Ishikawa (cell line): ENCODE data around the gene CBX1.

ENCODE experiments used
- CEBPB ChIP-seq: IDR thresholded peaks from 2 replicates; pipeline ENCODE4 v1.6.1; 2012
- CREB1 ChIP-seq: IDR thresholded peaks from 2 replicates; pipeline ENCODE4 v1.6.1; 2012; ENCODE audit warnings: low read depth
- EGR1 ChIP-seq: IDR thresholded peaks from 2 replicates; pipeline ENCODE4 v1.6.1; 2012
- EP300 ChIP-seq: IDR thresholded peaks from 2 replicates; pipeline ENCODE4 v1.6.1; 2012; ENCODE audit warnings: borderline replicate concordance
- FOXM1 ChIP-seq: IDR thresholded peaks from 2 replicates; pipeline ENCODE4 v1.6.1; 2012; ENCODE audit warnings: low read depth, borderline replicate concordance
- NFIC ChIP-seq: IDR thresholded peaks from 2 replicates; pipeline ENCODE4 v1.6.1; 2012
- RAD21 ChIP-seq: IDR thresholded peaks from 2 replicates; pipeline ENCODE4 v1.6.1; 2012; ENCODE audit warnings: low read depth
- TAF1 ChIP-seq: IDR thresholded peaks from 2 replicates; pipeline ENCODE4 v1.6.1; 2012; ENCODE audit warnings: low read depth, mild to moderate bottlenecking
- TCF12 ChIP-seq: IDR thresholded peaks from 2 replicates; pipeline ENCODE4 v1.6.1; 2012; ENCODE audit warnings: low read depth
- TEAD4 ChIP-seq: IDR thresholded peaks from 2 replicates; pipeline ENCODE4 v1.6.1; 2012
- YY1 ChIP-seq: IDR thresholded peaks from 2 replicates; pipeline ENCODE4 v1.6.1; 2012; ENCODE audit warnings: low read depth
- ZBTB7A ChIP-seq: IDR thresholded peaks from 2 replicates; pipeline ENCODE4 v1.6.1; 2012; ENCODE audit warnings: low read depth
- TF ChIP-seq, protein P1 (sequence below): IDR thresholded peaks from 2 replicates; pipeline ENCODE4 v1.6.1; 2012; ENCODE audit warnings: low read depth, mild to moderate bottlenecking
- TF ChIP-seq, protein P2 (sequence below): IDR thresholded peaks from 2 replicates; pipeline ENCODE4 v1.6.1; 2012
- TF ChIP-seq, protein P3 (sequence below): IDR thresholded peaks from 2 replicates; pipeline ENCODE4 v1.6.1; 2012

The CBX1 gene

DNA sequence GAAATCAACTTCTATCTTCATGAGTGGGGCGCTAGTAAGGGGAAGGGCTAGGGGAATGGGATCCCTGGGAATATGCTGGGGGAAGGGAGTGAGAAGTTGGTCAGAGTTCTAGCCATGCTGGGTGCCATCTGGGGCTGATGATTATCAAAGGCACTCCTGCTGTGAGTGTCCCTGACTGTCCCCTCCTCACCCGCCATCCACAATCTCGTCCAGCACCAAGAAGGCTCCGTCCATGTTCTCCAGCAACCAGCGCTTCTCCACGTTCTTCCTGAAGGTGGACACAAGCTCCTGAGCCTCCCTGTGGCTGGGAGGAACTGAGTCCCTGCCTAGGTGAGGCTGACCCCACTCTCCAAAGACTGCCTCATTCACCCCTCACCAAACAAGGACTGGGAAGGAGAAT lies 69.3 kb downstream of the CBX1 start:
- TF ChIP-seq, protein P1, sequence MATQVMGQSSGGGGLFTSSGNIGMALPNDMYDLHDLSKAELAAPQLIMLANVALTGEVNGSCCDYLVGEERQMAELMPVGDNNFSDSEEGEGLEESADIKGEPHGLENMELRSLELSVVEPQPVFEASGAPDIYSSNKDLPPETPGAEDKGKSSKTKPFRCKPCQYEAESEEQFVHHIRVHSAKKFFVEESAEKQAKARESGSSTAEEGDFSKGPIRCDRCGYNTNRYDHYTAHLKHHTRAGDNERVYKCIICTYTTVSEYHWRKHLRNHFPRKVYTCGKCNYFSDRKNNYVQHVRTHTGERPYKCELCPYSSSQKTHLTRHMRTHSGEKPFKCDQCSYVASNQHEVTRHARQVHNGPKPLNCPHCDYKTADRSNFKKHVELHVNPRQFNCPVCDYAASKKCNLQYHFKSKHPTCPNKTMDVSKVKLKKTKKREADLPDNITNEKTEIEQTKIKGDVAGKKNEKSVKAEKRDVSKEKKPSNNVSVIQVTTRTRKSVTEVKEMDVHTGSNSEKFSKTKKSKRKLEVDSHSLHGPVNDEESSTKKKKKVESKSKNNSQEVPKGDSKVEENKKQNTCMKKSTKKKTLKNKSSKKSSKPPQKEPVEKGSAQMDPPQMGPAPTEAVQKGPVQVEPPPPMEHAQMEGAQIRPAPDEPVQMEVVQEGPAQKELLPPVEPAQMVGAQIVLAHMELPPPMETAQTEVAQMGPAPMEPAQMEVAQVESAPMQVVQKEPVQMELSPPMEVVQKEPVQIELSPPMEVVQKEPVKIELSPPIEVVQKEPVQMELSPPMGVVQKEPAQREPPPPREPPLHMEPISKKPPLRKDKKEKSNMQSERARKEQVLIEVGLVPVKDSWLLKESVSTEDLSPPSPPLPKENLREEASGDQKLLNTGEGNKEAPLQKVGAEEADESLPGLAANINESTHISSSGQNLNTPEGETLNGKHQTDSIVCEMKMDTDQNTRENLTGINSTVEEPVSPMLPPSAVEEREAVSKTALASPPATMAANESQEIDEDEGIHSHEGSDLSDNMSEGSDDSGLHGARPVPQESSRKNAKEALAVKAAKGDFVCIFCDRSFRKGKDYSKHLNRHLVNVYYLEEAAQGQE = no peak
- TF ChIP-seq ZBTB7A (no peak), TCF12 (no peak), TEAD4 (no peak), EP300 (no peak), FOXM1 (no peak), RAD21 (no peak), EGR1 (no peak), CREB1 (no peak), NFIC (no peak), CEBPB (no peak), YY1 (no peak), TAF1 (no peak)
- TF ChIP-seq, protein P2, sequence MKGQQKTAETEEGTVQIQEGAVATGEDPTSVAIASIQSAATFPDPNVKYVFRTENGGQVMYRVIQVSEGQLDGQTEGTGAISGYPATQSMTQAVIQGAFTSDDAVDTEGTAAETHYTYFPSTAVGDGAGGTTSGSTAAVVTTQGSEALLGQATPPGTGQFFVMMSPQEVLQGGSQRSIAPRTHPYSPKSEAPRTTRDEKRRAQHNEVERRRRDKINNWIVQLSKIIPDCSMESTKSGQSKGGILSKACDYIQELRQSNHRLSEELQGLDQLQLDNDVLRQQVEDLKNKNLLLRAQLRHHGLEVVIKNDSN = no peak
- TF ChIP-seq, protein P3, sequence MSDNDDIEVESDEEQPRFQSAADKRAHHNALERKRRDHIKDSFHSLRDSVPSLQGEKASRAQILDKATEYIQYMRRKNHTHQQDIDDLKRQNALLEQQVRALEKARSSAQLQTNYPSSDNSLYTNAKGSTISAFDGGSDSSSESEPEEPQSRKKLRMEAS = no peak

DNA sequence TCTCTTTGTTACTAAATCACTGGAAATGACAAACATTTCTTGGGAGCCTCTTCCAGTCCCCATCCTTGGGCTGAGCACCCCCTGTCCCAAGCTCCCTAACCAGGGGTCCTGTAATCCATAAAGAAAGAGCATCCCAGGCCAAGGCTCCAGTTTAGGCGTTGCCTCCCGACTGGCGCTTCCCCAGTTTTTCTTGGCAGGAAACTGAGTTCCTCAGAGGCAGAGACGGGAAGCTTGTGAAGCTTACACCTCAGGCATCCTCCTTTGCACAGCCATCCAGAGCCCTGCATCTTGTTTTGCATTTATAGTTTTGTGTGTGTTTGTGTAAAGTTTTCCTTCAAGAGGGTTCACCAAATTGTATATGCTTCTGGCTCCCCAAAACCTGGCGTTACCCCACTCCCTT lies 70.7 kb downstream of the CBX1 start:
- TF ChIP-seq TCF12 = no peak
- no peak for TF ChIP-seq TAF1
- TF ChIP-seq, protein P3 = no peak
- TF ChIP-seq, protein P1 = no peak
- TF ChIP-seq NFIC = no peak
- no peak for TF ChIP-seq CEBPB
- no peak for TF ChIP-seq RAD21
- TF ChIP-seq CREB1 = no peak
- no peak for TF ChIP-seq YY1
- no peak for TF ChIP-seq TEAD4
- no peak for TF ChIP-seq ZBTB7A
- TF ChIP-seq EP300 = no peak
- TF ChIP-seq, protein P2 = no peak
- no peak for TF ChIP-seq FOXM1
- TF ChIP-seq EGR1 = no peak

DNA sequence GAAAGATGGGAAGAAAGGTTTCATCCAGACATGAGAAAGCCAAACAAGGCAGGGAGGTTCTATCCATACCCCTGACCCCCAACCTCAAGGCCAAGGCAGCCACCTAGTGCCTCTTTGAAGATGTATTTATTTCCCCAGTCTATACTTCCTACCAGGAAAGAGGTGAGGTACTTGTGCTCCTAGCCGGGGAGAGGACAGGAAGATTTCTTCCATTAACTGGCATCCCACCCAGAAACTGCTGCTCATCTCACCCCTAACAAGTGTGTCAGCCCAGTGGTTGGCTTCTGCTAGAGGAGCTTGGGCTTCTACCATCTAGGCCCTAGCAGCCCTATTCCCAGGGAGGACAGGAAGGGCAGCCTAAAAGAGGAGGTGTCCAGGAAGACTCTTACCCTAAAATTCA lies 72.5 kb downstream of the CBX1 start:
- TF ChIP-seq EP300 = no peak
- TF ChIP-seq, protein P1 = no peak
- TF ChIP-seq CREB1 = no peak
- no peak for TF ChIP-seq NFIC
- TF ChIP-seq ZBTB7A = no peak
- TF ChIP-seq CEBPB = no peak
- TF ChIP-seq RAD21 = no peak
- no peak for TF ChIP-seq TEAD4

DNA sequence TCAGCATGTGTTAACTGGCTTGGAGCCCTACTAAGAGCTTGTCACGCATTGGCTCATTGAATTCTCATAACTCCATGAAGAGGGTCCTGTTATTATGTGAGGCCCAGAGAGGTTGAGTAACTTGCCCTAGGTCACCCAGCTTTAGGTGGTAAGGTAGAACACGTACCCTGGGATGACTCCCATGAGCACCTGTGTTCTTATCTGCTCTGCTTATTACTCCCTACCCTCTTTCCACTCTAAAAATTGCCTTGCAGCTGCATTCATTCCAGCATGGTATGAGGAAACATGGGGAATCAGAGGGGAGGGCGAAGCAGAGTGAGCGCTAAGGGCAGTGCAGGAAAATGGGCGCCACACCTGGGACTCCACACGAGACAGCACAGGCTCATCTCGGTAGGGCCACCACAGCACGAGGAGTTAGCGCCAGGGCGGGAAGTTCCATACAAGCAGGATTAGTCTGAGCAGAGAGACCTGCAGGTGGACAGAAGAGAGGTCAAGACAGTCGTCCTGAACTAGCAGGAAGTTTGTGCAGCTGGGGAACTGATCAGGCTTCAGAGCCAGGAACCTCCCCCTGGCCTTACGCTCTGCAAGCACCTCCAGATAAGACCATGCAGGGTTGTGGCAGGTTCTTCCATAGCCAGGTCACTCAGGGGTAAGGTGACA lies 73.8 kb downstream of the CBX1 start:
- TF ChIP-seq, protein P2 = no peak
- TF ChIP-seq TEAD4 = no peak
- TF ChIP-seq CEBPB = no peak
- no peak for TF ChIP-seq YY1
- no peak for TF ChIP-seq EP300
- TF ChIP-seq CREB1 = no peak
- TF ChIP-seq FOXM1 = no peak
- TF ChIP-seq, protein P3 = no peak
- TF ChIP-seq TAF1 = no peak
- TF ChIP-seq EGR1 = no peak
- no peak for TF ChIP-seq ZBTB7A
- TF ChIP-seq, protein P1 = no peak
- TF ChIP-seq RAD21 = no peak
- TF ChIP-seq TCF12 = no peak
- no peak for TF ChIP-seq NFIC
